IPS-15b (cell line): ENCODE data around the gene NPAS2.

Experiments
- H3K27me3 ChIP-seq: one replicate; pipeline ENCODE4 v1.6.1; 2013; ENCODE audit warnings: low read length; ENCODE audit not compliant: control insufficient read depth, insufficient read depth
- H3K36me3 ChIP-seq: one replicate; pipeline ENCODE4 v1.6.1; 2013; ENCODE audit warnings: low read length; ENCODE audit not compliant: control insufficient read depth, insufficient read depth
- H3K4me1 ChIP-seq: one replicate; pipeline ENCODE4 v1.6.1; 2013; ENCODE audit warnings: mild to moderate bottlenecking, low read length; ENCODE audit not compliant: control insufficient read depth, insufficient read depth
- H3K4me3 ChIP-seq: one replicate; pipeline ENCODE4 v1.5.1; 2013; ENCODE audit warnings: low read depth, low read length
- H3K9ac ChIP-seq: one replicate; pipeline ENCODE4 v1.6.1; 2013; ENCODE audit warnings: low read depth, mild to moderate bottlenecking, low read length
- H3K9me3 ChIP-seq: one replicate; pipeline ENCODE4 v1.6.1; 2013; ENCODE audit warnings: mild to moderate bottlenecking, low read length; ENCODE audit not compliant: control insufficient read depth, insufficient read depth

Gene NPAS2

DNA sequence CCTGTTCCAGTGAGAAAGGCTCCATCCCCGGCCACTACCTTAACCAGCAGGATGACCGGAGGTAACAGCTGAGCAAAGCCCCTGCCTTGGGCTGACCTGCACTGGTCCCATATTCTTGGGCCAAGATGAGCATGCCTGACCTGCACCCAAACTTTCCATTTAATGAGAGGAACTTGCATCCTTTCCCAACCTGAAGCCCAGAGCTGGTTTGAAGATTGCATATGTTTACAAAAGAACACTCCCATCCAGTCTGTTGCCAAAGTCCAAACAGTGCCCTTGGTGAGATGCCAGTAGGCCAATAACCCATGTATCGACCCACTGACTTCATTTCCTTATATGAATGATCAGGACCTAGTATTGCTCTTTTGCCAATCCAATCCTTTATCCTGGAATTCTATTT, 5.5 kb upstream of the NPAS2 start:
- Histone ChIP-seq H3K9me3 (no peaks in the 10 kb centered on the region), H3K27me3 (peaks cover 27% of the 10 kb centered on the region), H3K4me1 (peaks cover 4% of the 10 kb centered on the region), H3K36me3 (no peaks in the 10 kb centered on the region), H3K4me3 (no peak overlapping the region), H3K9ac (no peak overlapping the region)

DNA sequence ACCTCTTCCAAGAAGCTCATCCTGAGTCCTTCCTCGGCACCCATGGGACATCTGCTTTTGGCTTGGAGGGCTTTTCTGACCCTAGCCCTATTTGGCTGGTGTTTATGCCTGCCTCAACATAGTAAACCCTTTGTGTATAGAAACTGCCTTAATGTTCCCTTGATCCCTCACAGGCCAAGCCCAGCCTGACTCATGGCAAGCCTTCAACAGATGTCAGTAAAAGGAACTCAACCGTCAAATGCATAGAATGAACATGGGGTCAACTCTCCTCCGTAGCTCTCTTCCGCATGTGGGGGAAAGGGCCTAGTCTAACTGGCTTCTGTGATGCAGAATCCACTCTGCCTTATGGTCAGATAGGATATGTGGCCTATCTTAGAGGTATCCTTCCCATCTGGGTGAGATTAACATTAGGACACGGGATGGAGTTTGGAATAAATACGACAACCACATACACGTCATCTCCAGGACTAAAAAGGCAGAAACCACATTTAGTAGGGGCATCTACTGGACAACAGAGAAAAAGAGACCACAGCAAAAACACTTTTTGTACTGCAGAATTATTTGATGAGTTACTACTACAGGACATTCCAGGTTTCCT, 2.5 kb upstream of the NPAS2 start:
- Histone ChIP-seq H3K9me3 (no peaks in the 10 kb centered on the region), H3K4me1 (peaks cover 5% of the 10 kb centered on the region), H3K9ac (no peak overlapping the region), H3K36me3 (no peaks in the 10 kb centered on the region), H3K4me3 (no peak overlapping the region), H3K27me3 (peaks cover 45% of the 10 kb centered on the region)

- Histone ChIP-seq H3K9ac (no peak overlapping the region), H3K36me3 (no peaks in the 10 kb centered on the region), H3K27me3 (peaks cover 50% of the 10 kb centered on the region), H3K4me3 (peak overlapping the region; percentile 55), H3K9me3 (no peaks in the 10 kb centered on the region), H3K4me1 (peaks cover 5% of the 10 kb centered on the region)
These were observed 1.8 kb upstream of the NPAS2 start for GRCh38 chr2:100818003-100818605.

GRCh38 chr2:100818606-100819369, 1.2 kb upstream of the NPAS2 start:
- Histone ChIP-seq H3K27me3 (peaks cover 50% of the 10 kb centered on the region), H3K9ac (no peak overlapping the region), H3K9me3 (no peaks in the 10 kb centered on the region), H3K4me3 (peak overlapping the region; percentile 55), H3K4me1 (peaks cover 5% of the 10 kb centered on the region), H3K36me3 (no peaks in the 10 kb centered on the region)

DNA sequence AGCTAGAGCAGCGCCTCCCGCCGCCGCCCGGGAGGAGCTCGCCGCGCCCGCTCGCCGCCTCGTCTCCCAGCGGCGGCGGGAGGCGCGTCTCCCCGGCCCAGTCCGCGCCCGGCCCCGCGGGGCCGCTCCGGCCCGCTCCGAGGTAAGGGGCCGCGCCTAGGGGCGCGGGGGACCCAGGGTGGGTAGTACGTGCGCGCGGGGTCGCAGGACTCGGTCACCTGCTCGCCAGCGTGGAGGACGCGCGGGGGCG, 259 bp downstream of the NPAS2 start:
- H3K9ac ChIP-seq, result no peak overlapping the region
- peak overlapping the region; percentile 72 for H3K4me3 ChIP-seq
- H3K9me3 ChIP-seq, result no peaks in the 10 kb centered on the region
- no peaks in the 10 kb centered on the region for H3K36me3 ChIP-seq
- H3K27me3 ChIP-seq, result peaks cover 50% of the 10 kb centered on the region
- peaks cover 5% of the 10 kb centered on the region for H3K4me1 ChIP-seq

GRCh38 chr2:100820523-100821254, 750 bp downstream of the NPAS2 start:
- peaks cover 50% of the 10 kb centered on the region for H3K27me3 ChIP-seq
- H3K9ac ChIP-seq, result no peak overlapping the region
- H3K36me3 ChIP-seq, result no peaks in the 10 kb centered on the region
- peaks cover 5% of the 10 kb centered on the region for H3K4me1 ChIP-seq
- no peaks in the 10 kb centered on the region for H3K9me3 ChIP-seq
- H3K4me3 ChIP-seq, result peak overlapping the region; percentile 72

DNA sequence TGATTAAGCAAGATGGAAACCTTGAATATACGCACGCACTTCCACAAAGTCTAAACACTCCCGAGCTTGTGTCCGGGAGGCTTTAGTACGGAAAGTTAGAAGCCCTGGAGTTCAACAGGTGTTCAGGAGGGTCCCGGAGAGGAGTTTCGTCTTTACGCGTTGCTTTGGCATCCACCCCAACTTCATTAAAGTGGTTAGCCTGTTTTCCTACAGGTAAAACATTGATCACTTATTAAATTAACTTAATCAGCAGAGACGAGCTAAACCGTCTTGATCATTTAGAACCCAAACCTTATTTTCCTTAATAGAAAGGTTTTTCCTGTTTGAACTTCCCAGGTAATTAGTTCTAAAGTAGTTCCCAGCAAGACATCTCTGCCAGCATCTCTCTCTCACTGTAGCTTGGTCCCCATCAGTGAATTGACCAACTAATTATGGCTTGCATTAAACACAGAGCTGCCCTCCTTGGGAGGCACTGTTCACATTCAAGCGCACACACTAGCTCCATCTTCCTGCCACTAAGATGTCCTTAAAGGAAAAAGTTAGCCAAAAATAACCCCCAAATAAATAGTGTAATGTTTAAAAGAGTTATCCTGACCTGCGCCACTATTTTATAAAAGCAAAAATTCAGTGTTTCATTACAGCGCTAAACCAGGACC, 1.4 kb downstream of the NPAS2 start:
- H3K4me3 ChIP-seq, result peak overlapping the region; percentile 72

GRCh38 chr2:100821911-100822265, 1.9 kb downstream of the NPAS2 start:
- Histone ChIP-seq H3K9me3 (no peaks in the 10 kb centered on the region), H3K4me3 (no peak overlapping the region), H3K27me3 (peaks cover 46% of the 10 kb centered on the region), H3K9ac (no peak overlapping the region), H3K4me1 (peaks cover 5% of the 10 kb centered on the region), H3K36me3 (no peaks in the 10 kb centered on the region)

More for the DNA sequence above, 1.4 kb downstream of the NPAS2 start:
- Histone ChIP-seq H3K9ac (no peak overlapping the region), H3K4me1 (peaks cover 5% of the 10 kb centered on the region), H3K27me3 (peaks cover 49% of the 10 kb centered on the region), H3K36me3 (no peaks in the 10 kb centered on the region), H3K9me3 (no peaks in the 10 kb centered on the region)

GRCh38 chr2:100822587-100823248, 2.8 kb downstream of the NPAS2 start:
- peaks cover 5% of the 10 kb centered on the region for H3K4me1 ChIP-seq
- H3K4me3 ChIP-seq, result no peak overlapping the region
- H3K9me3 ChIP-seq, result no peaks in the 10 kb centered on the region
- no peak overlapping the region for H3K9ac ChIP-seq
- H3K36me3 ChIP-seq, result no peaks in the 10 kb centered on the region
- H3K27me3 ChIP-seq, result peaks cover 39% of the 10 kb centered on the region

DNA sequence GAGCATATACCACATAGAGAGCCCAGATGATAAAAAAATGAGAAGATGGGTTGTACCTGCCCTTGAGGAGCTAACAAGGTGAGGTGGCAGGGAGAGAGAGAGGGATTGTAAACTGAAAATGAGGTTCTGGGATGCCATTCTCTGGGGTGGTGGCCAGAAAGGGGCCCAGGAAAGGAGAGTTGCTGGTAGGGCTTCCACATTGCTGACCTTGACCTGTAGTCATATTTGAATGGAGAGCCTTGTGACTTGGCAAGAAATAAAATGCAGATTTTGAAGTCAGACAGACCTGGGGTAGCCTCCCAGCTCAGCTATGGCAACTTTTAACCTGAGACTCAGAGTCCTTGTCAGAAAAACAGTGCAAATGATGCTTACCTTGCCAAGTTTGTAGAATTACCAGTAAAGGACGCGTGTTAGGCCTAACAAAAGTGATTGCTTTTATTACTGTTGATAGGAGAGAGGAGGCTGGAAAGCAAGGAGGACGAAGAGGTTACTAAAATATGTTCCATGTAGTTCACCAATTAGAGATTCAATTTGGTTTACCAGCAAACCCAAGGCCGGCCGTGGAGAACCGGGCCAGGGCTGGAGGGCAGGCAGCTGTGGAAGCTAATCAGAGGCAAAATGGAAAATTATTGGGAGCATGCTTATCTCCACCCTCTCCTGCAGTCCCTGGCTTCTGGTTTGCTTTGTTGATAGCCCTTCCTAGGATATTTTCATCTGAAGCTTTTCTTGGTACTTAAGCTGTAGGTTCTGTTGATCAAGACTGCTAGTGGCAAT, 3.9 kb downstream of the NPAS2 start:
- peaks cover 29% of the 10 kb centered on the region for H3K27me3 ChIP-seq
- no peak overlapping the region for H3K9ac ChIP-seq

More for the DNA sequence above, 3.9 kb downstream of the NPAS2 start:
- H3K4me3 ChIP-seq, result no peak overlapping the region
- no peaks in the 10 kb centered on the region for H3K36me3 ChIP-seq
- no peaks in the 10 kb centered on the region for H3K9me3 ChIP-seq
- H3K4me1 ChIP-seq, result peaks cover 4% of the 10 kb centered on the region
